ENCODE measurements around the gene CHD3.

DNA sequence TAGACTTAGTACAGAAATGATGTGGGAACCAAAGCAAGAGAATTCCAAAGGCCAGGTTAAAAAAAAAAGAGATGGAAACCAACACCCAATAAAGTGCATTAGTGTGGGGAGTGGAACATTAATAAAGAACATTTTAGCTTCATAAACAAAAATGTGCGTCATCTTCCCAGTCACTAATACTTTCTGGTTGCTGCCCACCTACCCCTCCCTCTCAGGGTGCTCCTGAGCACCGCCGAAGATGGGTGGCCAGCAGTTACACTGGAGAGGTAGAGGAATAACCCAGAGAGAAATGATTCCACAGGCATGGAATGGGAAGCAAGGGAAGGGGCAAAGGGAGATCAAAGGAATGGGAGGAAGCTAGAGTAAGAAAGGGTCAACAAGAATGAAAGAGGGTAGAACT, 6.0 kb upstream of the CHD3 start:
- TF ChIP-seq, protein P1, sequence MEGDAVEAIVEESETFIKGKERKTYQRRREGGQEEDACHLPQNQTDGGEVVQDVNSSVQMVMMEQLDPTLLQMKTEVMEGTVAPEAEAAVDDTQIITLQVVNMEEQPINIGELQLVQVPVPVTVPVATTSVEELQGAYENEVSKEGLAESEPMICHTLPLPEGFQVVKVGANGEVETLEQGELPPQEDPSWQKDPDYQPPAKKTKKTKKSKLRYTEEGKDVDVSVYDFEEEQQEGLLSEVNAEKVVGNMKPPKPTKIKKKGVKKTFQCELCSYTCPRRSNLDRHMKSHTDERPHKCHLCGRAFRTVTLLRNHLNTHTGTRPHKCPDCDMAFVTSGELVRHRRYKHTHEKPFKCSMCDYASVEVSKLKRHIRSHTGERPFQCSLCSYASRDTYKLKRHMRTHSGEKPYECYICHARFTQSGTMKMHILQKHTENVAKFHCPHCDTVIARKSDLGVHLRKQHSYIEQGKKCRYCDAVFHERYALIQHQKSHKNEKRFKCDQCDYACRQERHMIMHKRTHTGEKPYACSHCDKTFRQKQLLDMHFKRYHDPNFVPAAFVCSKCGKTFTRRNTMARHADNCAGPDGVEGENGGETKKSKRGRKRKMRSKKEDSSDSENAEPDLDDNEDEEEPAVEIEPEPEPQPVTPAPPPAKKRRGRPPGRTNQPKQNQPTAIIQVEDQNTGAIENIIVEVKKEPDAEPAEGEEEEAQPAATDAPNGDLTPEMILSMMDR (conservative IDR thresholded peaks at IDR 0.05 in 1 of 2, IDR thresholded peaks at IDR 0.05 in 1 of 2; ENCODE audit: extremely low read depth in 1 of 2, insufficient read depth in 1 of 2, low read depth in 1 of 2, low read length in 2 of 2) = no peak
- TF ChIP-seq EZH2 (IDR thresholded peaks at IDR 0.05; ENCODE audit: borderline replicate concordance, low read length) = no peak
